K562 (cell line): ENCODE data around the gene GLRX2. TPM values are rescaled to one million over a fixed set of nuclear protein-coding genes. Genes with fewer than 3 reads are reported as not detected.

Source experiments
- ADNP ChIP-seq: fragments of 200-800 bp; sonication (Bioruptor generic); IDR thresholded peaks from 2 replicates; pipeline ENCODE4 v1.6.1; 2016; ENCODE audit warnings: missing genetic modification characterization, missing compliant biosample characterization
- CHD4 ChIP-seq: fragments of 200-600 bp; sonication (generic); IDR thresholded peaks from 3 replicates; pipeline ENCODE4 v1.6.1; 2012; ENCODE audit warnings: low read depth, mild to moderate bottlenecking, mixed read lengths, low read length, inconsistent platforms; ENCODE audit not compliant: insufficient read depth, insufficient replicate concordance, poor library complexity, severe bottlenecking
- DMBX1 ChIP-seq: fragments of 250-450 bp; sonication (Bioruptor Pico); IDR thresholded peaks from 2 replicates; pipeline ENCODE4 v1.8.0; 2022; ENCODE audit warnings: inconsistent platforms, mild to moderate bottlenecking, moderate library complexity, borderline replicate concordance
- FOXJ3 ChIP-seq: sonication (generic); formaldehyde crosslinking; IDR thresholded peaks from 2 replicates; pipeline ENCODE4 v1.4.0; 2020; ENCODE audit warnings: mild to moderate bottlenecking, missing genetic modification reagents
- GABPB1 ChIP-seq: sonication (generic); formaldehyde crosslinking; IDR thresholded peaks from 2 replicates; pipeline ENCODE4 v1.8.0; 2022; ENCODE audit warnings: mild to moderate bottlenecking, missing genetic modification reagents
- GATAD2B ChIP-seq: fragments of 450-650 bp; IDR thresholded peaks from 2 replicates; pipeline ENCODE4 v1.6.1; 2017; ENCODE audit warnings: mild to moderate bottlenecking, borderline replicate concordance
- HDAC2 ChIP-seq: fragments of 450-650 bp; IDR thresholded peaks from 2 replicates; pipeline ENCODE4 v1.6.1; 2016; ENCODE audit warnings: mild to moderate bottlenecking
- HIVEP1 ChIP-seq: fragments of 250-450 bp; sonication (Bioruptor Pico); IDR thresholded peaks from 2 replicates; pipeline ENCODE4 v1.4.0; 2020; ENCODE audit warnings: mild to moderate bottlenecking
- HNRNPL ChIP-seq: fragments of 200-400 bp; formaldehyde crosslinking; IDR thresholded peaks from 2 replicates; pipeline ENCODE4 v1.6.1; 2017; ENCODE audit warnings: low read depth, mild to moderate bottlenecking, low read length
- KLF1 ChIP-seq: fragments of 450-650 bp; IDR thresholded peaks from 2 replicates; pipeline ENCODE4 v1.6.1; 2016; ENCODE audit warnings: missing genetic modification characterization, missing compliant biosample characterization
- MCM5 ChIP-seq: fragments of 450-650 bp; IDR thresholded peaks from 2 replicates; pipeline ENCODE4 v1.6.1; 2016; ENCODE audit warnings: low read depth
- MED1 ChIP-seq: sonication (generic); formaldehyde crosslinking; IDR thresholded peaks from 2 replicates; pipeline ENCODE4 v1.8.1; 2023; ENCODE audit warnings: missing genetic modification reagents, borderline replicate concordance
- NCOR1 ChIP-seq: fragments of 450-650 bp; IDR thresholded peaks from 2 replicates; pipeline ENCODE4 v1.6.1; 2016; ENCODE audit warnings: mild to moderate bottlenecking, moderate library complexity
- PHF21A ChIP-seq: fragments of 450-650 bp; IDR thresholded peaks from 2 replicates; pipeline ENCODE4 v1.6.1; 2017; ENCODE audit warnings: low read depth, borderline replicate concordance
- SMARCB1 ChIP-seq: IDR thresholded peaks from 2 replicates; pipeline ENCODE4 v1.6.1; 2011; ENCODE audit warnings: improper control_type of control experiment, low read depth; ENCODE audit not compliant: insufficient read length
- SOX6 ChIP-seq: fragments of 450-650 bp; IDR thresholded peaks from 2 replicates; pipeline ENCODE4 v1.6.1; 2014; ENCODE audit warnings: mild to moderate bottlenecking
- ZNF175 ChIP-seq: fragments of 200-800 bp; sonication (Bioruptor generic); IDR thresholded peaks from 2 replicates; pipeline ENCODE4 v1.6.1; 2016; ENCODE audit warnings: low read depth, mild to moderate bottlenecking, missing genetic modification characterization, missing compliant biosample characterization
- ZNF354B ChIP-seq: fragments of 250-450 bp; sonication (Bioruptor Pico); IDR thresholded peaks from 2 replicates; pipeline ENCODE4 v1.4.0; 2020
- polyA plus RNA-seq, 8 experiments: library from polyadenylated mRNA; depleted of rRNA in 4 of 8; stranded (reverse) in 5 of 8; unstranded in 3 of 8; fragments of >200 nt; fragmentation: Nextera tagmentation in 2 of 8; fragmentation: Illumina TruSeq in 1 of 8; extraction: Ambion mirVana in 2 of 8; extraction: Trizol in 1 of 8; gene quantifications; 2 replicates each; pipeline versions ENCODE4 v1.2.1 to v1.2.3, GENCODE V29; 2011 to 2014; ENCODE audit warnings: inconsistent platforms in 1 of 8, missing spikeins in 1 of 8
- total RNA-seq, 7 experiments: library from RNA; depleted of rRNA in 6 of 7; stranded (reverse); fragments of >200 nt in 6 of 7; fragmentation: Illumina TruSeq in 2 of 7; extraction: Trizol in 2 of 7; gene quantifications; 2 replicates each; pipeline versions ENCODE4 v1.2.1 to v1.2.3, GENCODE V29; 2011 to 2021; ENCODE audit warnings: low replicate concordance in 1 of 7
- TF ChIP-seq, protein P1 (sequence below), 2 experiments: fragments of 450-650 bp; IDR thresholded peaks; 2 replicates each; pipeline ENCODE4 v1.6.1; 2016; ENCODE audit warnings: mild to moderate bottlenecking in 2 of 2, borderline replicate concordance in 1 of 2, low read depth in 1 of 2, moderate library complexity in 1 of 2
- TF ChIP-seq, protein P2 (sequence below): fragments of 450-650 bp; formaldehyde crosslinking; IDR thresholded peaks from 2 replicates; pipeline ENCODE4 v1.4.0; 2022; ENCODE audit warnings: missing genetic modification characterization
- TF ChIP-seq, protein P3 (sequence below): fragments of 250-450 bp; sonication (Bioruptor Pico); IDR thresholded peaks from 2 replicates; pipeline ENCODE4 v1.8.0; 2022; ENCODE audit warnings: moderate library complexity, mild to moderate bottlenecking, inconsistent platforms

The GLRX2 gene
- total and polyA plus RNA-seq, 9 of the 15 experiments (the other 6 are each of a cell fraction or from before 2014, with no cell fraction given) = 13.3 to 82.6 (median 55.1) TPM

DNA sequence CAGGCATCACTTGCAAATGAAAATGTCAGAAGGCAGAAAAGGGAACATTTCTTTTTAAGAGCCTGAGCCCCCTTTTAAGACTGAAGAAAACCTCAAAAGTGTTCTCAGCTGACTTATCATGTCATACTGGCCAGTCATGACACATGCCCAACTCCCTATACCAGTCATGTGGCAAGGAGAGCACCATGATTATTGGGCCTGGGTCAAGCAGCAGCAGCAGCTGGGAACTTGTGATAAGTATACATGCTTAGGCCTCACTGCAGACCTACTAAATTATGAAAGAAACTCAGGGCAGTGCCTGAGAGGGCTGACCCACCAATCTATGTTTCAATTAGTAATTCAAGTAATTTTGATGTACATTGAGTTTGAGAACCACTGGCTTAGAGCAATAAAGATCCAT lies 37.2 kb downstream of the GLRX2 start (continued):
- TF ChIP-seq, protein P1, sequence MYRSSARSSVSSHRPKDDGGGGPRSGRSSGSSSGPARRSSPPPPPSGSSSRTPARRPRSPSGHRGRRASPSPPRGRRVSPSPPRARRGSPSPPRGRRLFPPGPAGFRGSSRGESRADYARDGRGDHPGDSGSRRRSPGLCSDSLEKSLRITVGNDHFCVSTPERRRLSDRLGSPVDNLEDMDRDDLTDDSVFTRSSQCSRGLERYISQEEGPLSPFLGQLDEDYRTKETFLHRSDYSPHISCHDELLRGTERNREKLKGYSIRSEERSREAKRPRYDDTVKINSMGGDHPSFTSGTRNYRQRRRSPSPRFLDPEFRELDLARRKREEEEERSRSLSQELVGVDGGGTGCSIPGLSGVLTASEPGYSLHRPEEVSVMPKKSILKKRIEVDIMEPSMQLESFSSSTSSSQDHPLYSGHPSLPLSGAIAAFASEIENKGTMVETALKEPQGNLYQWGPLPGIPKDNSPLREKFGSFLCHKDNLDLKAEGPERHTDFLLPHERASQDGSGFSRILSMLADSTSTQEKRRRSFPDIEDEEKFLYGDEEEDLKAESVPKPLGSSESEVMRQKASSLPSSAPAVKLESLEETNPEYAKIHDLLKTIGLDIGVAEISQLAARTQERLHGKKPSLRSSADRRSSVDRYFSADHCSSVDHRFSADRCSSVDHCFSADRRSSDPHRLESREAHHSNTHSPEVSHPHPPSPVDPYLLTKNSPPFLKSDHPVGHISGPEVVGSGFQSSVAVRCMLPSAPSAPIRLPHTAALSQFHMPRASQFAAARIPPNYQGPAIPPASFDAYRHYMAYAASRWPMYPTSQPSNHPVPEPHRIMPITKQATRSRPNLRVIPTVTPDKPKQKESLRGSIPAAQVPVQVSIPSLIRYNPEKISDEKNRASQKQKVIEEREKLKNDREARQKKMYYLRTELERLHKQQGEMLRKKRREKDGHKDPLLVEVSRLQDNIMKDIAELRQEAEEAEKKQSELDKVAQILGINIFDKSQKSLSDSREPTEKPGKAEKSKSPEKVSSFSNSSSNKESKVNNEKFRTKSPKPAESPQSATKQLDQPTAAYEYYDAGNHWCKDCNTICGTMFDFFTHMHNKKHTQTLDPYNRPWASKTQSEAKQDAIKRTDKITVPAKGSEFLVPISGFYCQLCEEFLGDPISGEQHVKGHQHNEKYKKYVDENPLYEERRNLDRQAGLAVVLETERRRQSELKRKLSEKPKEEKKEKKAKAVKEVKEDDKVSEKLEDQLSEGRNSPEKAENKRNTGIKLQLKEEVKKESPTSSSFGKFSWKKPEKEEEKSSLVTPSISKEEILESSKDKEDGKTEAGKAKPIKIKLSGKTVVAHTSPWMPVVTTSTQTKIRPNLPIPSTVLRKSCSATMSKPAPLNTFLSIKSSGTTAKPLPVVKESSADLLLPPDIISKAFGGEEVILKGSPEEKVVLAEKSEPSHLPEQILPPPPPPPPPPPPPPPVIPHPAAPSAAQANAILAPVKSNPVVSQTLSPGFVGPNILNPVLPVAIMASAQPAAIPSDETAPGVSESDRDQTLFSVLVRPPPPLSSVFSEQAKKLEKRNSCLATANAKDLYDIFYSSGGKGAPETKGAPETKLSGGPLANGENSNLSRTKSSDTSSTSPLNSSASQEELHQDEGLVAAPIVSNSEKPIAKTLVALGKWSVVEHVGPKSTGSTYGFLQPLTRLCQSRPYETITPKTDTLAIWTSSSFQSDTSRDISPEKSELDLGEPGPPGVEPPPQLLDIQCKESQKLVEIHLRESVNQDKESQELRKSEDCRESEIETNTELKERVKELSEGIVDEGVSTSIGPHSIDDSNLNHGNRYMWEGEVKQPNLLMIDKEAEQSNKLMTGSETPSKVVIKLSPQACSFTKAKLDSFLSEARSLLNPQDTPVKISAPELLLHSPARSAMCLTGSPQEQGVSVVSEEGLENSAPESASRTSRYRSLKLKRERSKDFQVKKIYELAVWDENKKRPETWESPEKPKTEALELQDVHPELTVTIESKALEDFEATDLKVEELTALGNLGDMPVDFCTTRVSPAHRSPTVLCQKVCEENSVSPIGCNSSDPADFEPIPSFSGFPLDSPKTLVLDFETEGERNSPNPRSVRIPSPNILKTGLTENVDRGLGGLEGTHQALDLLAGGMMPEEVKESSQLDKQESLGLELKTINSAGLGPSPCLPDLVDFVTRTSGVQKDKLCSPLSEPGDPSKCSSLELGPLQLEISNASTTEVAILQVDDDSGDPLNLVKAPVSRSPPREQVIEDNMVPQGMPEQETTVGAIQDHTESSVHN (IDR thresholded peaks at IDR 0.05; ENCODE audit: borderline replicate concordance in 1 of 2, low read depth in 1 of 2) = no peak
- TF ChIP-seq GABPB1 (CRISPR knock-in tag) = no peak
- TF ChIP-seq DMBX1 (CRISPR knock-in tag) = peak; percentile 77; the same call in 1 of the 2 replicates
- no peak for TF ChIP-seq KLF1
- TF ChIP-seq MCM5 = no peak
- no peak for TF ChIP-seq ZNF354B (CRISPR knock-in tag)
- TF ChIP-seq FOXJ3 (CRISPR knock-in tag) = no peak
- TF ChIP-seq HNRNPL = no peak
- no peak for TF ChIP-seq SOX6
- TF ChIP-seq, protein P2, sequence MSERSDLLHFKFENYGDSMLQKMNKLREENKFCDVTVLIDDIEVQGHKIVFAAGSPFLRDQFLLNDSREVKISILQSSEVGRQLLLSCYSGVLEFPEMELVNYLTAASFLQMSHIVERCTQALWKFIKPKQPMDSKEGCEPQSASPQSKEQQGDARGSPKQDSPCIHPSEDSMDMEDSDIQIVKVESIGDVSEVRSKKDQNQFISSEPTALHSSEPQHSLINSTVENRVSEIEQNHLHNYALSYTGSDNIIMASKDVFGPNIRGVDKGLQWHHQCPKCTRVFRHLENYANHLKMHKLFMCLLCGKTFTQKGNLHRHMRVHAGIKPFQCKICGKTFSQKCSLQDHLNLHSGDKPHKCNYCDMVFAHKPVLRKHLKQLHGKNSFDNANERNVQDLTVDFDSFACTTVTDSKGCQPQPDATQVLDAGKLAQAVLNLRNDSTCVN (CRISPR knock-in tag) = no peak
- TF ChIP-seq, protein P3, sequence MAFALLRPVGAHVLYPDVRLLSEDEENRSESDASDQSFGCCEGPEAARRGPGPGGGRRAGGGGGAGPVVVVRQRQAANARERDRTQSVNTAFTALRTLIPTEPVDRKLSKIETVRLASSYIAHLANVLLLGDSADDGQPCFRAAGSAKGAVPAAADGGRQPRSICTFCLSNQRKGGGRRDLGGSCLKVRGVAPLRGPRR (CRISPR knock-in tag) = no peak
- TF ChIP-seq HDAC2 = 0 out of 2 replicates have a peak, but pooled peaks have one; percentile 14
- no peak for TF ChIP-seq CHD4
- no peak for TF ChIP-seq HIVEP1 (CRISPR knock-in tag)
- 0 out of 2 replicates have a peak, but pooled peaks have one; percentile 34 for TF ChIP-seq ZNF175
- no peak for TF ChIP-seq MED1
- no peak for TF ChIP-seq GATAD2B
- peak; percentile 78 for TF ChIP-seq NCOR1
- TF ChIP-seq SMARCB1 = no peak
- TF ChIP-seq PHF21A = no peak
- TF ChIP-seq ADNP = no peak
